Smooth muscle cell (in vitro differentiated cells): ENCODE results near the gene ATXN1L. TPM values are rescaled to one million over a fixed set of nuclear protein-coding genes. Genes with fewer than 3 reads are reported as not detected.

Experiments
- DNase-seq: peaks from one replicate; lab custom pipeline; 2025; ENCODE audit not compliant: unreplicated experiment; lab: John Stamatoyannopoulos, UW
- H2AFZ ChIP-seq: fragments of 200-600 bp; sonication (generic); 2 replicates; pipeline ENCODE4 v1.6.0; 2016; ENCODE audit warnings: antibody characterized with exemption, low read depth, mild to moderate bottlenecking
- H3F3A ChIP-seq: fragments of 200-600 bp; sonication (generic); 2 replicates; pipeline ENCODE4 v1.6.0; 2017; ENCODE audit warnings: antibody characterized with exemption, low read depth
- H3K27ac ChIP-seq: fragments of 200-600 bp; sonication (generic); 2 replicates; pipeline ENCODE4 v1.5.1; 2016; ENCODE audit warnings: low read depth, mild to moderate bottlenecking
- H3K27me3 ChIP-seq: fragments of 200-600 bp; sonication (generic); 2 replicates; pipeline ENCODE4 v1.6.1; 2016; ENCODE audit warnings: low read depth, mild to moderate bottlenecking
- H3K36me3 ChIP-seq: fragments of 200-600 bp; sonication (generic); 2 replicates; pipeline ENCODE4 v1.5.1; 2016; ENCODE audit warnings: low read depth
- H3K4me1 ChIP-seq: fragments of 200-600 bp; sonication (generic); 2 replicates; pipeline ENCODE4 v1.5.1; 2016; ENCODE audit warnings: low read depth
- H3K4me2 ChIP-seq: fragments of 200-600 bp; sonication (generic); 2 replicates; pipeline ENCODE4 v1.6.0; 2016; ENCODE audit warnings: mild to moderate bottlenecking
- H3K4me3 ChIP-seq: fragments of 200-600 bp; sonication (generic); 2 replicates; pipeline ENCODE4 v1.5.1; 2016; ENCODE audit warnings: mild to moderate bottlenecking
- H3K79me2 ChIP-seq: fragments of 200-600 bp; sonication (generic); 2 replicates; pipeline ENCODE4 v1.6.0; 2016; ENCODE audit warnings: low read depth, mild to moderate bottlenecking
- H3K9ac ChIP-seq: fragments of 200-600 bp; sonication (generic); 2 replicates; pipeline ENCODE4 v1.6.0; 2016; ENCODE audit warnings: low read depth
- H3K9me3 ChIP-seq: fragments of 200-600 bp; sonication (generic); replicated peaks from 2 replicates; pipeline ENCODE4 v1.5.1; 2016; ENCODE audit warnings: low read depth
- H4K20me1 ChIP-seq: fragments of 200-600 bp; sonication (generic); 2 replicates; pipeline ENCODE4 v1.6.0; 2016; ENCODE audit warnings: low read depth
- CTCF ChIP-seq: fragments of 200-600 bp; sonication (generic); IDR thresholded peaks from 2 replicates; pipeline ENCODE4 v1.5.1; 2017; ENCODE audit warnings: borderline replicate concordance, mild to moderate bottlenecking, antibody characterized with exemption; ENCODE audit not compliant: insufficient read depth, poor library complexity, severe bottlenecking
- WGBS: methylation state at CpG from one replicate; pipeline ENCODE4 v1.1.7; 2016; ENCODE audit warnings: low lambda C conversion rate; 5-methylcytosine and 5-hydroxymethylcytosine counted together
- polyA plus RNA-seq: library from polyadenylated mRNA; unstranded; fragments of >200 nt; fragmentation: Nextera tagmentation; extraction: Ambion mirVana; gene quantifications from 2 replicates; pipeline ENCODE4 v1.2.1, GENCODE V29; 2016
- total RNA-seq: library from RNA; depleted of rRNA; stranded (reverse); fragments of >200 nt; gene quantifications from 2 replicates; pipeline ENCODE4 v1.2.3, GENCODE V29; 2014

ATXN1L gene
- total and polyA plus RNA-seq, 2 experiments from 2014 or later = 7.4 to 14.8 TPM

- DNase-seq = no peak
- TF ChIP-seq CTCF = no peak
- Histone ChIP-seq H3K36me3 (peaks cover 4% of the 10 kb centered on the region), H3K27ac (no peak overlapping the region), H3K9me3 (no peaks in the 10 kb centered on the region), H3K9ac (no peak overlapping the region), H3K79me2 (peaks cover 7% of the 10 kb centered on the region), H3K4me2 (no peak overlapping the region), H3K4me3 (no peak overlapping the region), H3F3A (peaks cover 8% of the 10 kb centered on the region), H4K20me1 (peaks cover 46% of the 10 kb centered on the region), H2AFZ (no peak overlapping the region), H3K4me1 (no peaks in the 10 kb centered on the region), H3K27me3 (no peaks in the 10 kb centered on the region)
- WGBS = 92% methylated on average over 5 of the region's 5 CpGs
Observed at GRCh38 chr16:71855937-71856662, 10.3 kb downstream of the ATXN1L start.

GRCh38 chr16:71859762-71860521 lies 14.2 kb downstream of the ATXN1L start:
- no peaks in the 10 kb centered on the region for H3K4me1 ChIP-seq
- peaks cover 9% of the 10 kb centered on the region for H3K36me3 ChIP-seq
- H3K9me3 ChIP-seq = no peaks in the 10 kb centered on the region
- H3K4me3 ChIP-seq = no peak overlapping the region
- DNase-seq = no peak
- peaks cover 25% of the 10 kb centered on the region for H4K20me1 ChIP-seq
- no peak overlapping the region for H2AFZ ChIP-seq
- H3K79me2 ChIP-seq = no peaks in the 10 kb centered on the region
- no peaks in the 10 kb centered on the region for H3K27me3 ChIP-seq
- H3K9ac ChIP-seq = no peak overlapping the region
- H3K27ac ChIP-seq = no peak overlapping the region
- TF ChIP-seq CTCF = no peak
- H3F3A ChIP-seq = peaks cover 8% of the 10 kb centered on the region
- WGBS = 98% methylated on average over 32 of the region's 32 CpGs
- H3K4me2 ChIP-seq = no peak overlapping the region

GRCh38 chr16:71863995-71864394 lies 18.2 kb downstream of the ATXN1L start:
- Histone ChIP-seq H3K27ac (no peak overlapping the region), H3K4me1 (no peaks in the 10 kb centered on the region), H2AFZ (no peak overlapping the region), H3K27me3 (no peaks in the 10 kb centered on the region), H3K36me3 (peaks cover 9% of the 10 kb centered on the region), H3K79me2 (no peaks in the 10 kb centered on the region), H3F3A (no peaks in the 10 kb centered on the region), H4K20me1 (peaks cover 7% of the 10 kb centered on the region), H3K9ac (no peak overlapping the region), H3K4me2 (no peak overlapping the region), H3K9me3 (no peaks in the 10 kb centered on the region), H3K4me3 (no peak overlapping the region)
- 97% methylated on average over 5 of the region's 5 CpGs for WGBS
- no peak for TF ChIP-seq CTCF
- no peak for DNase-seq
